Measurements from ENCODE around the gene ATP2C1. TPM values are rescaled to one million over a fixed set of nuclear protein-coding genes. Genes with fewer than 3 reads are reported as not detected.
A peak's percentile ranks its signal among the peaks of the same experiment; 100 is the strongest.

Gene ATP2C1
- total RNA-seq, 8 experiments from 2014 or later: 41.6 to 79.3 (median 65.7) TPM

- no peak overlapping the region for H3K4me3 ChIP-seq
- H3K27ac ChIP-seq: no peak overlapping the region
- in situ Hi-C loops (cut with MboI; ENCODE audit: low pct_unique_long_range_greater_than_20kb in 2 of 9, low sequenced_read_pairs in 9 of 9, unreplicated experiment in 9 of 9): no loop called here
- H3K4me1 ChIP-seq (replicated peaks in 1 of 2): peaks cover 0 to 7% of the 10 kb centered on the region in 2 donors
- no peak for ATAC-seq (replicated peaks in 6 of 8)
- WGBS, 10 experiments: 88 to 100% (median 100%) methylated on average over 1 of the region's 1 CpG; no CpG with 5 or more reads in 2 of the 10 experiments
Measured at GRCh38 chr3:130903412-130903908, 9.6 kb downstream of the ATP2C1 start.

GRCh38 chr3:130904491-130904890 is 10.6 kb downstream of the ATP2C1 start:
- 83 to 100% (median 100%) methylated on average over 1 of the region's 1 CpG for WGBS, 10 experiments
- in situ Hi-C loops (cut with MboI; ENCODE audit: low pct_unique_long_range_greater_than_20kb in 2 of 9, low sequenced_read_pairs in 9 of 9, unreplicated experiment in 9 of 9): no loop called here
- no peak for ATAC-seq (replicated peaks in 6 of 8)

DNA sequence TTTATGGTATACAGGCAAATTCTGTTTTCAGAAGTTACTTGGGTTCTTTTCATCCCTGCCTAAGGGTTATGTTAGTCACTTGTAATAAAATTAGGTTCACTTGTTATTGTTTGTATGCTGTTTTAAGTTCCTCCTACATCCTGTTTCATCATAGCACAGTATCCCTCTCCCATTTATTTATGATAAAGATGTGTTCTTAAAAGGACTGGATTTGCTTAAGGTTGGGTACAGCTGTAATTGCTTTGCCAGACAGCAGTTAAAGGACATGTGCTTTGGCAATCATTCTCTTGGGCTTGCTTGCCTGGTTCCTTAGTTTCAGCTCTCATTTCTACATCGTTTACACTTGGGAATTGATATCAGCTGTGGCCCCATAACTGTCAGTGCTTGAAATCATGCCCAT is 11.7 kb downstream of the ATP2C1 start:
- Histone ChIP-seq H3K4me1 (replicated peaks in 1 of 2) (no peaks in the 10 kb centered on the region), H3K27ac (no peak overlapping the region), H3K4me3 (no peak overlapping the region)
- in situ Hi-C loops (cut with MboI; ENCODE audit: low pct_unique_long_range_greater_than_20kb in 2 of 9, low sequenced_read_pairs in 9 of 9, unreplicated experiment in 9 of 9): no loop called here
- 0 to 100% (median 29%) methylated on average over 1 of the region's 1 CpG; no CpG with 5 or more reads in 4 of the 10 experiments for WGBS, 10 experiments
- ATAC-seq (replicated peaks in 6 of 8): peak in 2 of 8 experiments; percentile 18 to 27

More at GRCh38 chr3:130904491-130904890, 10.6 kb downstream of the ATP2C1 start:
- Histone ChIP-seq H3K4me1 (replicated peaks in 1 of 2) (peaks cover 0 to under 1% of the 10 kb centered on the region in 2 donors), H3K4me3 (no peak overlapping the region), H3K27ac (no peak overlapping the region)

- Histone ChIP-seq H3K27ac (no peak overlapping the region), H3K4me1 (replicated peaks in 1 of 2) (no peaks in the 10 kb centered on the region), H3K4me3 (no peak overlapping the region)
- in situ Hi-C loops (cut with MboI; ENCODE audit: low pct_unique_long_range_greater_than_20kb in 2 of 9, low sequenced_read_pairs in 9 of 9, unreplicated experiment in 9 of 9): no loop called here
- 56 to 100% (median 89%) methylated on average over 1 to 3 of the region's 3 CpGs for WGBS, 10 experiments
- ATAC-seq (replicated peaks in 6 of 8): peak in 2 of 8 experiments; percentile 50
Measured at GRCh38 chr3:130906374-130906995, 12.6 kb downstream of the ATP2C1 start.

GRCh38 chr3:130907500-130907899 is 13.6 kb downstream of the ATP2C1 start:
- H3K4me3 ChIP-seq: no peak overlapping the region
- in situ Hi-C loops (cut with MboI; ENCODE audit: low pct_unique_long_range_greater_than_20kb in 2 of 9, low sequenced_read_pairs in 9 of 9, unreplicated experiment in 9 of 9): no loop called here

DNA sequence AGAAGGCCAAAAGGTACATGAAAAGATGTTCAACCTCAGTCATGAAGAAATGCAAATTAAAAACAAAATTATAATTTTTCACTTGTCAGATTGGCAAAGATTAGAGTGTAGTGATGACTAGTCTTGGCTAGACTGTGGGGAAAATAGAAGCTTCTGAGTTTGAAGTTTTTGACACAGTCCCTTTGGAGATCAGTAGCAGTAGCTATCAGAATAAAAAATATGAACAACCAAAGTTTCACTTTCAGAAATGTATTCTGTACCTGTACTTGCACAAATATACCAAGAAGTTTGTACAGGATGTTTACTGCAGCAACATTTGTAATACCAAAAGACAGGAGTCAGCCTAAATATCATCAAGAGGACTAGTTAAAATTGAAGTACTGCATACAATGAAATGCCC is 14.1 kb downstream of the ATP2C1 start:
- no peak overlapping the region for H3K27ac ChIP-seq
- no peaks in the 10 kb centered on the region for H3K4me1 ChIP-seq (replicated peaks in 1 of 2)
- in situ Hi-C loops (cut with MboI; ENCODE audit: low pct_unique_long_range_greater_than_20kb in 2 of 9, low sequenced_read_pairs in 9 of 9, unreplicated experiment in 9 of 9): no loop called here
- H3K4me3 ChIP-seq: no peak overlapping the region
- ATAC-seq (replicated peaks in 6 of 8): no peak

More at GRCh38 chr3:130907500-130907899, 13.6 kb downstream of the ATP2C1 start:
- ATAC-seq (replicated peaks in 6 of 8): no peak
- H3K27ac ChIP-seq: no peak overlapping the region
- H3K4me1 ChIP-seq (replicated peaks in 1 of 2): no peaks in the 10 kb centered on the region

DNA sequence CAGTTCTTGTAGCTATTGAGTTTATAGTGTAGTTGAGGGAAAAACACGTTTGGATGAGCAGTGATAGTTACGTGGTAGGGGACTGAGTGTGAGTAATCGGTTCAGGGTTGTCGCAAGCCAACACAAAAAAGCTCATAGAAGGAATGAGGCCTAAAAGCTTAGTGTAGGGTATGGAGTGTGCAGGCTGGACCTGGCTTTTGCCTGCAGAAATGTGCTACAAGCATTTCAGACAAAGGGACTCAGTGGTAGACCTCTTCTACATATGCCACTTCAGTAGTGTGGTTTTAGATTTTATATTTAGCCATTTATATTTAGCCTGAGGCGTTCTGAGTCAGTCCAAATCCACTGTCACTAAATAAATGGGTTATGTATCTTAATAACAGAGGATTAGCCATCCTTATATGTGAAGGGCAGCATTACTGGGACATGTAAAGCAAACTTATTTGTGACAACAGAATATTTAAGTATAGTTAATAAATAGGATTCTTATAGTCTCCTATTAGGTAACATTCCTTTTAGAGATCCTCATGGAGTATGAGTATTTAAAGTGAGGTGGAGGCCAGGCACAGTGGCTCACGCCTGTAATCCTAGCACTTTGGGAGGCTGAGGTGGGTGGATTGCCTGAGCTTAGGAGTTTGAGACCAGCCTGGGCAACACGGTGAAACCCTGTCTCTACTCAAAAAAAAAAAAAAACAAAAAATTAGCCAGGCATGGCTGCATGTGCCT is 21.8 kb downstream of the ATP2C1 start:
- peak in 2 of 8 experiments; percentile 42 to 59 for ATAC-seq (replicated peaks in 6 of 8)
- WGBS, 10 experiments: 42 to 100% (median 89%) methylated on average over 2 to 7 of the region's 7 CpGs; no CpG with 5 or more reads in 2 of the 10 experiments
- Histone ChIP-seq H3K4me1 (replicated peaks in 1 of 2) (peaks cover 0 to 3% of the 10 kb centered on the region in 2 donors), H3K27ac (no peak overlapping the region), H3K4me3 (no peak overlapping the region)
- in situ Hi-C loops (cut with MboI; ENCODE audit: low pct_unique_long_range_greater_than_20kb in 2 of 9, low sequenced_read_pairs in 9 of 9, unreplicated experiment in 9 of 9): no loop called here

- peaks cover 0 to 3% of the 10 kb centered on the region in 2 donors for H3K4me1 ChIP-seq (replicated peaks in 1 of 2)
- H3K27ac ChIP-seq: no peak overlapping the region
- WGBS, 10 experiments: 23 to 99% (median 63%) methylated on average over 2 to 4 of the region's 4 CpGs
- in situ Hi-C loops (cut with MboI; ENCODE audit: low pct_unique_long_range_greater_than_20kb in 2 of 9, low sequenced_read_pairs in 9 of 9, unreplicated experiment in 9 of 9): no loop called here
- H3K4me3 ChIP-seq: no peak overlapping the region
- no peak for ATAC-seq (replicated peaks in 6 of 8)
Measured at GRCh38 chr3:130916507-130917167, 22.8 kb downstream of the ATP2C1 start.

DNA sequence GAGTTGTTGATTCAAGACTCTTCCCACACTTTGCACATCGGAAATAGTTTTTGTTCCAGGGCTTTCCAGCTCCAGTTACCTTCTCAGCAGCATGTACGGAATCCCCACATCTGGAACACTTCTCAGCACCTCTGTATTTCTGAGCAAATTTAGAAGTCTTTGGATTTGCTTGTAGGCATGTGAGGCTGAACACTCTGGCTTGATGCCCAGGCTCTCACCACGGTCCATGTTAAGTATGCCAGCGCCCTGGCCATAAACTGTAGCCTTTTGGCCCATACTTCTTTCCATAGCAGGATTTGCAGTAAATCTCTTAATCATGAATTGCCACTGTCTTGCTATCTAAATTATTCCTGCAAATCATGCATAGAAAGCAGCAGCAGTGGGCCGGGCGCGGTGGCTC is 24.4 kb downstream of the ATP2C1 start:
- H3K4me3 ChIP-seq: no peak overlapping the region
- 40 to 100% (median 96%) methylated on average over 1 to 3 of the region's 7 CpGs; no CpG with 5 or more reads in 3 of the 10 experiments for WGBS, 10 experiments
- H3K4me1 ChIP-seq (replicated peaks in 1 of 2): peaks cover 0 to 3% of the 10 kb centered on the region in 2 donors
- H3K27ac ChIP-seq: no peak overlapping the region
- in situ Hi-C loops (cut with MboI; ENCODE audit: low pct_unique_long_range_greater_than_20kb in 2 of 9, low sequenced_read_pairs in 9 of 9, unreplicated experiment in 9 of 9): no loop called here
- ATAC-seq (replicated peaks in 6 of 8): no peak

DNA sequence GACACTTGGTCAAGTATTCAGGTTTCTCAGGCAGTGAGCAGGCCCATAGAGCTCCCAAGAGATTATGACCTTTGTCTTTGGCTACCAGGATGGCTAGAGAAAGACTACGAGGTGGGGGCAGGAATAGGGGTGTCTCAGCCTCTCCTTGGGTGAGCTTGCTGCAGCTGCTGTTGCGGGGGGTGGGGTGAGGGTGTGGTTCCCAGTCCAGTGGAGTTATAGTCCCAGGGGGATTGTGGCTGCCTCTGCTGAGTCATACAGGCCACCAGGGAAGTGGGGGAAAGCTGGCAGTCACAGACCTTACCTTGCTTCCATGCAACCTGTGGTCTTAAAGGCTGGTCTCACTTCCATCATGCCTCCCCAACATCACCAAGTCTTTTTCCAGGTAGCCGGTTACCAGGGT is 31.7 kb downstream of the ATP2C1 start:
- Histone ChIP-seq H3K27ac (no peak overlapping the region), H3K4me1 (replicated peaks in 1 of 2) (peaks cover 0 to 5% of the 10 kb centered on the region in 2 donors), H3K4me3 (no peak overlapping the region)
- in situ Hi-C loops (cut with MboI; ENCODE audit: low pct_unique_long_range_greater_than_20kb in 2 of 9, low sequenced_read_pairs in 9 of 9, unreplicated experiment in 9 of 9): no loop called here
- 92% methylated on average over 2 of the region's 3 CpGs; no CpG with 5 or more reads in 9 of the 10 experiments for WGBS, 10 experiments
- peak in 2 of 8 experiments; percentile 23 to 60 for ATAC-seq (replicated peaks in 6 of 8)

- Histone ChIP-seq H3K4me3 (no peak overlapping the region), H3K4me1 (replicated peaks in 1 of 2) (peaks cover 0 to 5% of the 10 kb centered on the region in 2 donors), H3K27ac (no peak overlapping the region)
- ATAC-seq (replicated peaks in 6 of 8): no peak
- in situ Hi-C loops (cut with MboI; ENCODE audit: low pct_unique_long_range_greater_than_20kb in 2 of 9, low sequenced_read_pairs in 9 of 9, unreplicated experiment in 9 of 9): no loop called here
- WGBS, 10 experiments: 67 to 100% (median 83%) methylated on average over 1 to 5 of the region's 6 CpGs
Measured at GRCh38 chr3:130926504-130926903, 32.6 kb downstream of the ATP2C1 start.

- WGBS, 10 experiments: 17 to 89% (median 50%) methylated on average over 1 to 3 of the region's 3 CpGs; no CpG with 5 or more reads in 1 of the 10 experiments
- in situ Hi-C loops (cut with MboI; ENCODE audit: low pct_unique_long_range_greater_than_20kb in 2 of 9, low sequenced_read_pairs in 9 of 9, unreplicated experiment in 9 of 9): no loop called here
- peak in 3 of 8 experiments; percentile 26 to 85 (median 35) for ATAC-seq (replicated peaks in 6 of 8)
- peaks cover 0 to 8% of the 10 kb centered on the region in 2 donors for H3K4me1 ChIP-seq (replicated peaks in 1 of 2)
- no peak overlapping the region for H3K4me3 ChIP-seq
- H3K27ac ChIP-seq: no peak overlapping the region
Measured at GRCh38 chr3:130929804-130930203, 35.9 kb downstream of the ATP2C1 start.

DNA sequence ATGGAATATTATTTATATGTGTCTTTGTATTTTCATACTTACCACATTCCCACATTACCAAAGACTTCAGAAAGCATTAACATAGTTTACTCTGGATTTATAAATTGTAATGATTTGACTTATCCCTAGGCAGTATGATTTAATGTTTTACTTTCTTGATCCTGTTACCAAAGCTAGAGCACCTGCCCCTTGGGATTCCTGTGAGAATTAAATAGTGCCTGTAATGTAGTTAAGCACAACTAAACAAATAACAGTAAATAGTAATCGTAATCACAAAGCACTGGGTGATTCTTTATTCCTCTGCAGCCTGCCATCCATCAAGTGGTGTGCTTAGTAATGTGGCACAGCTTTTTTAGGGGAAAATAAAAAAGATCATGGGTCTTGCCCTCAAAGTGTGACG is 39.1 kb downstream of the ATP2C1 start:
- in situ Hi-C loops (cut with MboI; ENCODE audit: low pct_unique_long_range_greater_than_20kb in 2 of 9, low sequenced_read_pairs in 9 of 9, unreplicated experiment in 9 of 9): no loop called here
- Histone ChIP-seq H3K4me1 (replicated peaks in 1 of 2) (peaks cover 0 to 8% of the 10 kb centered on the region in 2 donors), H3K27ac (no peak overlapping the region), H3K4me3 (no peak overlapping the region)
- peak in 2 of 8 experiments; percentile 30 to 77 for ATAC-seq (replicated peaks in 6 of 8)
- WGBS, 10 experiments: 30 to 90% (median 40%) methylated on average over 1 to 2 of the region's 2 CpGs; no CpG with 5 or more reads in 1 of the 10 experiments

Data from motor neuron (in vitro differentiated cells).